A673 (cell line): Measurements from ENCODE around the gene ZACN.

Source experiments
- CTCF ChIP-seq: fragments of 300-800, 200-600 bp; sonication (generic); conservative IDR thresholded peaks from 2 replicates; pipeline ENCODE4 v1.5.1; 2017; ENCODE audit warnings: low read depth, mild to moderate bottlenecking, antibody characterized with exemption, low read length, moderate library complexity, mixed read lengths
- EZH2 ChIP-seq: fragments of 200-600 bp; sonication (generic); IDR thresholded peaks from 2 replicates; pipeline ENCODE4 v1.6.1; 2017; ENCODE audit warnings: borderline replicate concordance, low read depth, mild to moderate bottlenecking, mixed read lengths, antibody characterized with exemption, low read length; ENCODE audit not compliant: poor library complexity, severe bottlenecking

DNA sequence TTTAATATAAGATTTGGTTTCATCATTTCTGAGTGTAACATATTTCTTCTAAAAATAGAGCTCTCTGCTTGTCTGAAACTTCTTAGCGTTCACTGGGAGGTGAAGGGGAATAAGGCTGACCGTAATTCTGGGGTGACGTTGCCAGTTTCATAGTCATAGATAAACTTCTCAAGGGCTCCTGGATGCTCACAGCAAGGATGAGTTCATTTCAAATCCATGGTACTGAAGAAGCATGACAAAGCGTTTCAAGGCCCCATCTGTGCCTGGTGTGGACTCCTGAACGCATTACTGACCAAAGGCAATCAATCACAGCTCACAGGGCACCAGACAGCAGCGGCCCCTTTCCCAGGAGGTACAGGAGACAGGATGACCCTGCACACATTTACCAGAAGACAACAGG, 39.9 kb upstream of the ZACN start:
- TF ChIP-seq CTCF: no peak
- TF ChIP-seq EZH2: no peak
